Measurements from ENCODE around the gene ITSN2.

DNA sequence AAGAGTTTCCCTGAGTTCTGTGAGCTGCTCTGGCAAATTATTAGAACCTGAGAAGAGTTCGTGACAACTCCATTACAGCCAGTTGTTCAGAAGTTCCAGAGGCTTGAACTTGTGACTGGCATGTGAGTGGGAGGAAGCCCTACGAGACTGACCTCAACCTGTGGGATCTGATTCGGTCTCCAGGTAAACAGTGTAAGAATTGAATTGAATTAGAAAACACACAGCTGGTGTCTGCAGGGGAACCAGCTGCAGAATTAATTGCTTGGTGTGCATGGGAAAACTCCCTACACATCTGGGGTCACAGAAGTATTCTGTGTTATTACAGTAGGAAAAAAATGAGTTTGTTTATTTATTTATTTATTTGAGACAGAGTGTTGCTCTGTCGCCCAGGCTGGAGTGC, 14.0 kb upstream of the ITSN2 start:
- TF ChIP-seq POLR2A (IDR thresholded peaks at IDR 0.05; ENCODE audit: low read depth, low read length) = no peak
- no peak for TF ChIP-seq TAF1 (IDR thresholded peaks at IDR 0.05; ENCODE audit: borderline replicate concordance, low read depth, low read length)

Data from GM12892 (cell line).